Neural crest cell (in vitro differentiated cells): ENCODE measurements around the gene NTRK2. TPM values are rescaled to one million over a fixed set of nuclear protein-coding genes. Genes with fewer than 3 reads are reported as not detected.
"Not testable (repeated sequence)": the region's sequence is repeated elsewhere in the genome, so short reads cannot be mapped to it uniquely, and the experiment has no call there.

Experiments
- DNase-seq: peaks from one replicate; pipeline ENCODE4 v3.0.0; 2021; ENCODE audit warnings: low read depth, mixed read lengths, low spot score
- H3K27ac Mint-ChIP-seq: one replicate; pipeline ENCODE4 v1.8.0; 2021; ENCODE audit warnings: mild to moderate bottlenecking, mixed read lengths; ENCODE audit not compliant: unreplicated experiment
- H3K27me3 Mint-ChIP-seq: 2 replicates; pipeline ENCODE4 v1.8.0; 2021; ENCODE audit warnings: low read depth, mild to moderate bottlenecking, mixed read lengths
- H3K36me3 Mint-ChIP-seq: 2 replicates; pipeline ENCODE4 v1.8.0; 2021; ENCODE audit warnings: low read depth, mild to moderate bottlenecking, mixed read lengths
- H3K4me1 Mint-ChIP-seq: 2 replicates; pipeline ENCODE4 v1.8.0; 2021; ENCODE audit warnings: mixed read lengths
- H3K4me3 Mint-ChIP-seq: one replicate; pipeline ENCODE4 v1.8.0; 2021; ENCODE audit warnings: mild to moderate bottlenecking, mixed read lengths
- H3K9me3 Mint-ChIP-seq: 2 replicates; pipeline ENCODE4 v1.8.0; 2021; ENCODE audit warnings: mixed read lengths
- CTCF ChIP-seq: fragments of 200-600 bp; sonication (generic); conservative IDR thresholded peaks from 2 replicates; pipeline ENCODE4 v1.5.0; 2021; ENCODE audit warnings: antibody characterized with exemption, mild to moderate bottlenecking
- total RNA-seq: library from RNA; stranded (reverse); gene quantifications from 2 replicates; pipeline ENCODE4 v1.2.1, GENCODE V29; 2021

NTRK2 gene
- total RNA-seq, 1 donor from 2014 or later: 20.6 TPM

- Mint-ChIP-seq H3K36me3 (no peaks in the 10 kb centered on the region), H3K9me3 (peaks cover 3% of the 10 kb centered on the region), H3K4me3 (no peak overlapping the region), H3K27ac (no peak overlapping the region), H3K27me3 (no peaks in the 10 kb centered on the region), H3K4me1 (peaks cover 8% of the 10 kb centered on the region)
- no peak for DNase-seq
- TF ChIP-seq CTCF: no peak
Observed at GRCh38 chr9:85061969-85062368, 392.4 kb downstream of the NTRK2 start.

GRCh38 chr9:85062385-85063022 is 393.0 kb downstream of the NTRK2 start:
- no peak overlapping the region for H3K4me3 Mint-ChIP-seq
- H3K27ac Mint-ChIP-seq: no peak overlapping the region
- H3K9me3 Mint-ChIP-seq: peaks cover 3% of the 10 kb centered on the region
- H3K4me1 Mint-ChIP-seq: peaks cover 8% of the 10 kb centered on the region
- TF ChIP-seq CTCF: no peak
- no peaks in the 10 kb centered on the region for H3K36me3 Mint-ChIP-seq
- no peaks in the 10 kb centered on the region for H3K27me3 Mint-ChIP-seq
- no peak for DNase-seq

- H3K27ac Mint-ChIP-seq: no peak overlapping the region
- peaks cover 10% of the 10 kb centered on the region for H3K9me3 Mint-ChIP-seq
- no peak overlapping the region for H3K4me3 Mint-ChIP-seq
- H3K27me3 Mint-ChIP-seq: no peaks in the 10 kb centered on the region
- peaks cover 8% of the 10 kb centered on the region for H3K4me1 Mint-ChIP-seq
- no peak for TF ChIP-seq CTCF
- no peaks in the 10 kb centered on the region for H3K36me3 Mint-ChIP-seq
- DNase-seq: no peak
Observed at GRCh38 chr9:85064811-85065371, 395.4 kb downstream of the NTRK2 start.

- Mint-ChIP-seq H3K9me3 (peaks cover 13% of the 10 kb centered on the region), H3K27ac (no peak overlapping the region), H3K4me1 (peaks cover 1% of the 10 kb centered on the region), H3K4me3 (no peak overlapping the region), H3K36me3 (no peaks in the 10 kb centered on the region), H3K27me3 (no peaks in the 10 kb centered on the region)
- no peak for TF ChIP-seq CTCF
- DNase-seq: no peak
Observed at GRCh38 chr9:85067792-85068191, 398.3 kb downstream of the NTRK2 start.

GRCh38 chr9:85069421-85069820 is 399.9 kb downstream of the NTRK2 start:
- H3K27ac Mint-ChIP-seq, H3K9me3 Mint-ChIP-seq, H3K27me3 Mint-ChIP-seq, H3K4me3 Mint-ChIP-seq, H3K4me1 Mint-ChIP-seq, DNase-seq, H3K36me3 Mint-ChIP-seq: not testable (repeated sequence)
